ENCODE measurements around the gene EDN3. TPM values are rescaled to one million over a fixed set of nuclear protein-coding genes. Genes with fewer than 3 reads are reported as not detected.
"Not testable (repeated sequence)": the region's sequence is repeated elsewhere in the genome, so short reads cannot be mapped to it uniquely, and the experiment has no call there.

The EDN3 gene
- total RNA-seq, 1 experiment from 2014 or later = not detected

DNA sequence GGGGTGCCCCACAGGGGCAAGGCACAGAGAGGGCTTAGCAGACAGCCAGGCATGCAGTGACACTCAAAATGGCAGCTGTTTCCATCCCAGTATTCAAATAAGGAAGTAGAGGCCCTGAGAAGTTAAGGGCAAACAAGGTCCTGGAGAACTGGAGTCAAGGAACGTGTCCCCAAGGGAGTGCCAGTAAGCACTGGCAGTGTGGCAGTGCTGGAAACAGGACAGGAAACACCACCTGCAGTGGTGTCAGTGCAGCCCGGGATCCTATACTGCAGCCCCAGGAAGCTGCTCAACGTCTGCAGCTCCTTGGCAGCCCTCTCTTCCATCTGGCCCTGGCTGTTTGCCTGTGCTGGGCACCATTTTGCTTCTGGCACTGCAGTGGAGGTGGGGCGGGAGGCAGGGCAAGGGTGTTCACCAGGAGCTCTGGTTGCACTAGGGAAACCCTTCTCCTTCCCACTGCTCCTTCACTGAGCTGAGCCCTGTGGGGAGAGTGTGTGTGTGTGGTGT is 56.3 kb downstream of the EDN3 start:
- no TSS peak for BruUV-seq (replicated peaks)
- no peak overlapping the region for H3K4me2 ChIP-seq
- no peaks in the 10 kb centered on the region for H3K36me3 ChIP-seq (ENCODE audit: low read depth)
- H3F3A ChIP-seq (ENCODE audit: insufficient read depth, low read depth) = no peaks in the 10 kb centered on the region
- H3K4me1 ChIP-seq (replicated peaks; ENCODE audit: insufficient read depth) = no peaks in the 10 kb centered on the region
- H2AFZ ChIP-seq = no peak overlapping the region
- DNase-seq = no peak
- ChIA-PET POLR2A (ENCODE audit: unreplicated experiment) (no interaction called here), CTCF (no interaction called here)
- no peak overlapping the region for H3K4me3 ChIP-seq
- intact Hi-C loops (cut with micrococcal nuclease; ENCODE audit: unreplicated experiment) = no loop called here
- H3K9me2 ChIP-seq (ENCODE audit: insufficient read depth) = no peaks in the 10 kb centered on the region
- no peaks in the 10 kb centered on the region for H3K9me3 ChIP-seq (ENCODE audit: insufficient read depth, low read depth)
- H3K27me3 ChIP-seq (ENCODE audit: insufficient read depth, low read depth) = peaks cover 82% of the 10 kb centered on the region
- no peaks in the 10 kb centered on the region; the same call in 1 of the 2 replicates for H4K20me1 ChIP-seq (ENCODE audit: insufficient read depth)
- TF ChIP-seq, protein P1, sequence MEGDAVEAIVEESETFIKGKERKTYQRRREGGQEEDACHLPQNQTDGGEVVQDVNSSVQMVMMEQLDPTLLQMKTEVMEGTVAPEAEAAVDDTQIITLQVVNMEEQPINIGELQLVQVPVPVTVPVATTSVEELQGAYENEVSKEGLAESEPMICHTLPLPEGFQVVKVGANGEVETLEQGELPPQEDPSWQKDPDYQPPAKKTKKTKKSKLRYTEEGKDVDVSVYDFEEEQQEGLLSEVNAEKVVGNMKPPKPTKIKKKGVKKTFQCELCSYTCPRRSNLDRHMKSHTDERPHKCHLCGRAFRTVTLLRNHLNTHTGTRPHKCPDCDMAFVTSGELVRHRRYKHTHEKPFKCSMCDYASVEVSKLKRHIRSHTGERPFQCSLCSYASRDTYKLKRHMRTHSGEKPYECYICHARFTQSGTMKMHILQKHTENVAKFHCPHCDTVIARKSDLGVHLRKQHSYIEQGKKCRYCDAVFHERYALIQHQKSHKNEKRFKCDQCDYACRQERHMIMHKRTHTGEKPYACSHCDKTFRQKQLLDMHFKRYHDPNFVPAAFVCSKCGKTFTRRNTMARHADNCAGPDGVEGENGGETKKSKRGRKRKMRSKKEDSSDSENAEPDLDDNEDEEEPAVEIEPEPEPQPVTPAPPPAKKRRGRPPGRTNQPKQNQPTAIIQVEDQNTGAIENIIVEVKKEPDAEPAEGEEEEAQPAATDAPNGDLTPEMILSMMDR (conservative IDR thresholded peaks at IDR 0.05) = no peak
- TF ChIP-seq EZH2 (IDR thresholded peaks at IDR 0.05; ENCODE audit: low read depth) = no peak
- no peaks in the 10 kb centered on the region for H3K79me2 ChIP-seq (ENCODE audit: low read depth)
- no peak overlapping the region for H3K27ac ChIP-seq

DNA sequence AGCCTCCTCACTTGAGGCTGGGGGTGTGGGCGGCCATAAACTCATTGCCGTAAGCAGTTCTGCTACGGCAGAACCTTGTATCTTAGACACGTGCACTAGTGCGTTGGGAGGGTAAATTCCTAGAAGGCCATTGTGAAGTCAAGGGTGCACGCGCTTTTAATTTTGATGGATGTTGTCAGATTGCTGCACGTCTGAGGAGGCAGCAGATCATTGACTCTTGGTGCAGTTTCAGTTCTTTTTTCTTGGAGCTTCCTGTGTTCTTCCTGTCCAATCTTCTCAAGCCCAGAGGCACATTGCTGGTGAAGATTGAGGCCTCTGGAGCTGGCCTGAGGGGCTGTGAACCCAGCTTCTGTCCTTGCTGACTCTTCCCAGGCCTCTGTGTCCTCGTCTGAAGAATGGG is 58.4 kb downstream of the EDN3 start:
- DNase-seq; H3K27ac ChIP-seq; H3K4me2 ChIP-seq; POLR2A ChIA-PET (ENCODE audit: unreplicated experiment); intact Hi-C loops (cut with micrococcal nuclease; ENCODE audit: unreplicated experiment); H2AFZ ChIP-seq; H3K4me1 ChIP-seq (replicated peaks; ENCODE audit: insufficient read depth); CTCF ChIA-PET; BruUV-seq (replicated peaks); H3F3A ChIP-seq (ENCODE audit: insufficient read depth, low read depth); H3K36me3 ChIP-seq (ENCODE audit: low read depth); H4K20me1 ChIP-seq (ENCODE audit: insufficient read depth); H3K9me3 ChIP-seq (ENCODE audit: insufficient read depth, low read depth); H3K9me2 ChIP-seq (ENCODE audit: insufficient read depth); H3K4me3 ChIP-seq; H3K79me2 ChIP-seq (ENCODE audit: low read depth): not testable (repeated sequence)
- peaks cover 82% of the 10 kb centered on the region for H3K27me3 ChIP-seq (ENCODE audit: insufficient read depth, low read depth)

DNA sequence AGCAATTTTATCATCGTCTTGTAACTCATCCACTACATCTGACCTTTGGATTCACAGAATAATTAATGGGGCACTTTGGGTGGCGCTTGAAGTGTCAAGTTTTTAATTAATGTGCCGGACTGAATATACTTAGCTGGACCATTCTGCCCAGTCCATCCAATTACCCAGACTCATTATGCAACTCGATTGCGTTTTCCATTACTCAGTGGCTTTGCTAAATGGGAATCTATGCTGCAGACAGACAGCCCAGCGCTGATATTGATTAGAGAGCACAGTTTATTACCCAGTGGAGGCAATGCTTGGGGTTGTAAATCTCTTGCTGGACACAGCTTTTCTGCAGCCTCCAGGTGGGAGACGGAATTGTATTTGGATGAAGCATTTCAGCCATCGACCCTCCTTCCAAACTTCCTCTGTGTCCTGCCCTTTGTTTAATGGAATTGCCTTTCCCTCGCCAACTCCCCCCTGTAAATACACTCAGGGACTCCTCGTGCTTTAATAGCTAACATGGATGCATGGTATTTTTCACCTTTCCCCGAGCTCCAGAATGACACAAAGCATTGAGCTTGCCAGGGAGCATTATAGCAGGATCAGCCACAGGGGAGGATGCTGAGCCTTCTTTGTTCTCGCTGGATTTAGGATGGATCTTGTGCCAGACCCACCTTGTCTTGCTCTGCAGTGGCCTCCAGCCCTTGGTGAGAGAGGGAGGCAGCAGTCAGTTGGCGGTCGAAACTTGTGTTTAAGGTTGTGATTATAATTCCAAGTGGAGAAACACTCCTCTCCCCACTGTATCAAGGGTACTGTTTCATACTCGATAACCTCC is 59.7 kb downstream of the EDN3 start:
- Histone ChIP-seq H2AFZ (no peak overlapping the region), H3K79me2 (ENCODE audit: low read depth) (no peaks in the 10 kb centered on the region), H3K4me2 (no peak overlapping the region), H3K36me3 (ENCODE audit: low read depth) (no peaks in the 10 kb centered on the region), H4K20me1 (ENCODE audit: insufficient read depth) (no peaks in the 10 kb centered on the region), H3K9me2 (ENCODE audit: insufficient read depth) (no peaks in the 10 kb centered on the region), H3K4me1 (replicated peaks; ENCODE audit: insufficient read depth) (no peaks in the 10 kb centered on the region), H3K27ac (no peak overlapping the region), H3K27me3 (ENCODE audit: insufficient read depth, low read depth) (peaks cover 82% of the 10 kb centered on the region), H3K4me3 (no peak overlapping the region), H3F3A (ENCODE audit: insufficient read depth, low read depth) (no peaks in the 10 kb centered on the region), H3K9me3 (ENCODE audit: insufficient read depth, low read depth) (no peaks in the 10 kb centered on the region)
- ChIA-PET POLR2A (ENCODE audit: unreplicated experiment) (no interaction called here), CTCF (no interaction called here)
- BruUV-seq (replicated peaks) = no TSS peak
- intact Hi-C loops (cut with micrococcal nuclease; ENCODE audit: unreplicated experiment) = no loop called here
- no peak for TF ChIP-seq EZH2 (IDR thresholded peaks at IDR 0.05; ENCODE audit: low read depth)
- TF ChIP-seq, protein P1 (conservative IDR thresholded peaks at IDR 0.05) = no peak
- DNase-seq = no peak

Data from PC-9 (cell line).